HG02588 (cell line): ENCODE results near the gene GLIPR1.
A peak's percentile ranks its signal among the peaks of the same experiment; 100 is the strongest.
"Not testable (repeated sequence)": the region's sequence is repeated elsewhere in the genome, so short reads cannot be mapped to it uniquely, and the experiment has no call there.

Experiments
- ATAC-seq: cut with Tn5 transposase; IDR thresholded peaks from one replicate; pipeline ENCODE4 v1.9.1; 2021; ENCODE audit warnings: mild to moderate bottlenecking, moderate library complexity; ENCODE audit not compliant: unreplicated experiment

GLIPR1 gene

DNA sequence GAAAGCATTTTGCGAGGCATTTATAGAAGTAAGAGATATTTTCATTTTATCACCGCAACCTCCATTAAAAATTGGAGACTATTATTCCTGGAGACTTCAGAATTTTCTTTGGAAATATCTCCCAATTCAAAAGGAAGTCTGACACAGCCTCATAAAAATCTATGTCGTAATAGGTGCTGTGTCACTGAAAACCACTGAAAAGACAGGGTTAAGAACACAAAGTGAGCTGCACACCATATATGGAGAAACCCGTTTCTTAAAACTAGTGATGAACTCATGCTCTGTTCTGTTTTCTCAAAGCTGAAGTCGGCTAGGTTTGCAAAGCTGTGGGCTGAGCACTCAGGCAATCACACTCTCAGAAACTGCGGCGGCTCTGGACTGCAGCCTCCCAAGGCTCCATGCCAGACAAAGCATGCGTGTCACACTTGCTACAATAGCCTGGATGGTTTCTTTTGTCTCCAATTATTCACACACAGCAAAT is at the start of gene GLIPR1:
GLIPR1 (plus strand) TSS at position 287 of the 481 bp plus-strand sequence; CDS start at position 413, 126 bp downstream.
- ATAC-seq: peak; percentile 91

DNA sequence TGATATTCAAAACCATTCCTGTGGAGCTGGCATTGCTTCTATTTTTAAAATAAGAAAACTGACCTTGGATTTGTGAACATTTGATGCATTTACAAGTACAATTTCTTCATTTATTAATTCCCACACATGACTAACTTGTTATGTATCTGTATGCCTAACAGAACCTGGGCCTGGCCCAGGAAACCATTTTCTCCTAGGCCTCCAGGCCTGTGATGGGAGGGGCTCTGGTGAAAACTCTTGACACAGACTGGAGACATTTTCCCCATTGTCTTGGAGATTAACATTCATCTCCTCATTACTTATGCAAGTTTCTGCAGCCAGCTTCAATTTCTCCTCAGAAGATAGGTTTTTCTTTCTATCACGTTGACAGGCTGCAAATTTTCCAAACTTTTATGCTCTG is 47.6 kb upstream of the GLIPR1 start:
- ATAC-seq: no peak

DNA sequence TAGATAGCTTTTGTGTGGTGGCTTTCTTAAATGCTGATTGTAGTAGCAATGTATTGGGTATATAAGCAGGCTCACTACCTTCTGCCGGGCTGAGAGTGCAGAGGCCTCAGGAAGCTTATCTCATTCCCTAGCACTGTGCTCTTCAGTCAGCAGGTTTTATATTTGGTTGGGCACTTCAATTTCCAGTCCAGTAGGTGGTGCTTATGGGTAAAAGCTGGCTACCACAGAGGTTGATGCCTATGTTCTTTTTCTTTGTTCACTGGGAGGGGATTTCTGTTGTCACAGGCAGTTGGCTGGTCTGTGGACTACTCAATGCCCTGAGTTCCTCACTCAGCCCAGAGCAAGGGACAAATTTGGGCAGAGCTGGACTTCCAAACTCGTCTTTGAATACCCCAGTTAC is 43.0 kb upstream of the GLIPR1 start:
- ATAC-seq: no peak

DNA sequence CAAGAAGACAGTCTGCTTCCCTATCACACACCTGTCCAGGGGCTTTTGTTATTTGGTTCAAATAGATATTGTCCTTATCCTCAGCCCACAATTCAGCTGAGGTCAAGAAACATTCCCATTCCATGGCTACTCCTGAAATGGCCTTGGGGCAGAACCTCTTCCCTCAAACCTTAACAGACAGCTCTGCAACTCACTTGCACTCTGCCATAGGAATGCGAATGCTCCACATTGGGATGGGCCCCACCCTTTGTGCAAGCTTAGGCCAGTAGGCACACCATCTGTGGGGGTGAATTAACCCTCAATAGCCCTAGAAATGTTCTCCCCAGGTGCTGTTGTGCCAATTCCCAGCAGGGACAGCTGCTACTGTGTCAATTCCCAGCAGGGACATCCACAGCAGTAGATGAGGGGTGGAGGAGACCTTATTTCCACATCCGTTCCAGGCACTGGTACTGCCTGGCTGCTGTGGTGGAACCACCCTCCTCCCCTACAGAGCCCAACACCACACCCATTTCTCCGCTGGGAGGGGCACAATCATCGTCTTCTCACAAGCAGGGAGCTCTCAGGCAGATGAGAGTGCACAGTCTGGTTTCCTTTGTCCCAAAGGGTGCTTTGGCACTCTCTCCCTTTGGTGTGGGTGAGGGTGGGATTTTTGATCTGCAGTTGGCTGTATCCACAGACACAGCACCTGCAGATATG is 42.3 kb upstream of the GLIPR1 start:
- no peak for ATAC-seq

DNA sequence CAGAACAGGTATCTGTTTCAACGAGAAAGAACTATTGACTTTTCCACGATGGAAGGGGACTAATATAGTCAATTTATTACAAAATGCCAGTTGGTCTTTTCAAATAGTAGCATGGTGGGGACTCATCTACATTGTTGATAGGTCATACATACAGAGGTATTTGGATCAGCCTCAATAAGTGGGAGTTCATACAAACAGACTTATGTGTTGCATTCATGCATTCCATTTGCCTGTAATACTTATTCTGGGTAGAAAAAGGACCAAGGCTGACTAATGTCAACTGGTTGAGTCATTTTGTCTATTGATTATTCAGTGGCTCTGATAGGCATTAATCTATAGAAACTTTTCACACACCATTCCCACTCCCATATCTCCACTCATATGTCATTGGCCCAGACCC is 41.5 kb upstream of the GLIPR1 start:
- no peak for ATAC-seq

GRCh38 chr12:75439930-75440329 is 40.6 kb upstream of the GLIPR1 start:
- no peak for ATAC-seq

- not testable (repeated sequence) for ATAC-seq
Observed at GRCh38 chr12:75441687-75442449, 38.7 kb upstream of the GLIPR1 start.

GRCh38 chr12:75442454-75442853 is 38.1 kb upstream of the GLIPR1 start:
- ATAC-seq: not testable (repeated sequence)

DNA sequence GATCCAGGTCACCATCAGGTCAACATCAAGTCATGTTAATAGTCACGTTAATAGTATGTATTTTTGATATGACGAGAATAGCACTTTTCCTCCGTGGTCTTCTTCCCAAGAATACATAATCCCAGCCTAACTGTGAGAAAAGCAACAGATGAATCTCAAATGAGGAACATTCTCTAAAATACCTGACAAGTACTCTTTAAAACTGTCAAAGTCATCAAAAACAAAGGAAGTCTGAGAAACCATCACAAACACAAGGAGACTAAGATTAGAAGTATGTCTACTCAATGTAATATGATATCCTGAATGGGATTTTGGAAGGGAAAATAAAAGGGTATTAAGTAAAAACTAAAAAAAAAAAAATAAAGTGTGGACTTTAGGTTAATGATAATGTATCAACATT is 36.8 kb upstream of the GLIPR1 start:
- ATAC-seq: no peak

DNA sequence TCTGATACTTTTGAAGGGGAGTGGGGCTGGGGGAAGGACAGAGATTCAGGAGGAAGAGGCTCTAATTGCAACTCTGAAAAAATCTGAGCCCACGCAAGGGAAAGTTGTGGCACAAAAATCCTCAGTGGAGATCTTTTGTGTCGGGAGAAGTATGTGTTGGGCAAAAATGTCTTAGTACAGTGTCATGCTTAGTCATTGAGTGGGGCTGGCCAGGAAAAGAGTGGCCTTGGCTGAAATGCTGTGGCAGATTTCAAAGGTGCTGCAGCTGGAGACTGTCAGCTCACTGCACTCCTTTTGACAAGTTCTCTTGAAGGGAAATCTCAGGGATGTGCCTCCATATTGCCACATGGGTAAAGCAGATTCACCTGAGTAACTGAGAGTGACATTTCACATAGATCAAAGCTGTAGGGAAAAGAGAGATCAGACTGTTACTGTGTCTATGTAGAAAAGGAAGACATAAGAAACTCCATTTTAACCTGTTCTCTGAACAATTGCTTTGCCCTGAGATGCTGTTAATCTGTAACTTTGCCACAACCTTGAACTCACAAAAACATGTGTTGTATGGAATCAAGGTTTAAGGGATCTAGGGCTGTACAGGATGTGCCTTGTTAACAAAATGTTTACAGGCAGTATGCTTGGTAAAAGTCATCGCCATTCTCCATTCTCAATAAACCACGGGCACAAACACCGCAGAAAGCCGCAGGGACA is 36.0 kb upstream of the GLIPR1 start:
- no peak for ATAC-seq

GRCh38 chr12:75445137-75445507 is 35.4 kb upstream of the GLIPR1 start:
- ATAC-seq: not testable (repeated sequence)

DNA sequence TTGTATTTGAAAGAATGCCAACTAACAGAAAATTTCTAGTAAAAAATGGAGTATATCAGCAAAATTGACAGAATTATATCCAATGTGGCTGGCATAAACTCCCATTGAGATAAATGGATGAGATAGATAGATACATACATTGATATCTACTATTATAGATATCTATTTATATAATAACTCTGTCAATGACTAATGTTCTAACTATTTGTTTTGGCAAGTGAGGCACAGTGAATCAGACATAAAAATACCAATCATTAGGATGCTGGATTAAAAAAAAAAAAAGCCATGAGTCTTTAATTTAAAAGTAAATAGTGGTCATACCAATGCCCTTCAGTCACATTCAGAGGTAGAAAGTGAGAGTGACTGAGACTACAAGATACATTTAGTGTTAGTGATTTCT is 33.7 kb upstream of the GLIPR1 start:
- no peak for ATAC-seq

GRCh38 chr12:75447691-75448393 is 32.7 kb upstream of the GLIPR1 start:
- ATAC-seq: no peak

DNA sequence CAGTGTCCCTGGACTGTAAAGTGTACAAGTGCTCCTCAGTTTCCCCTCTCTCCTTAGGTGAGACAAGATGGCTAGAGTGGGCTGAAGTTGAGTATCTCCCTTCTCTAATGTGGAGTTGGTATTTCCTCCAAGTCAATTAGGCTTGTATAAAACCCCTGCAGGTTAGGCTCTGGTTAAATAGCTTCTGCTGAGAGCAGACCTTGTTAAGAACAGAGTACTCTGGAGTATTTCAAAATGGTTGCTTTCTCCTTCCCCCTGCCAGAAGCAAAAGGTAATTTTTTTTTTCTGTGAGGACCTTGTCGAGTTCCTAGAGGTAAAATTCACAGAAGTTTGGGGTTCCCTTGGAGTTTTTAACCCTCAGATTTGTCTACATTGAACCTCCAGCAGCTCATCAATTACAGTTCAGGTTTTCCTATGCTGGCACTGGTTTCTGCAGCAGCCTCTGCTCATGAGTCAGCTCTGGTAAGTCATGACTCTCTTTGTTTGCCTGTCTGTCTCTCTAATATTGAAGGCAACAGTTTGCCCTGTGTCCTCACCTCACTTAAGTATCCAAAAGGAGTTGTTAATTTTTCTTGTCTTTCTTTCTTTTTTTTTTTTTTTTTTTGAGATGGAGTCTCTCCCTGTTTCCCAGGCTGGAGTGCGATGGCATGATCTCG is 27.8 kb upstream of the GLIPR1 start:
- ATAC-seq: no peak

- no peak for ATAC-seq
Observed at GRCh38 chr12:75455839-75456238, 24.7 kb upstream of the GLIPR1 start.

DNA sequence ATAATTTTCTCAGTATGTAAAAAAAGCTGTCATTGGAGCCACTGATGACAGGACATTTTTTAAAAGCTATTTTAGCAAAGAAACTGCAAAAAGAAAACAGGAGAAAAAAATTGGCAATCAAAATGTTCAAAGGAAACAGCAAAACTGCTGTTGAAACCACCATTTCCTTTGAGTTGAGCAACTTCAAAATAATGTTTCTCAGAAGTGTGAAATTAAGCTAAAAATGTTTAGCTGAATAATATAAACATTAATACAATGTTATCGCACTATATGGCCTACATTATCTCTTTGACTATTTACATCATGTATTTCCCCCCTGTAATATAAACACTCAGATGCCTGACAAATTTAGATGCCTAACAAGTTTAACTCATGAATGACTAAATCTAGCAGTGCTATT is 23.4 kb upstream of the GLIPR1 start:
- no peak for ATAC-seq

- ATAC-seq: not testable (repeated sequence)
Observed at GRCh38 chr12:75457866-75458265, 22.7 kb upstream of the GLIPR1 start.

- no peak for ATAC-seq
Observed at GRCh38 chr12:75459755-75460154, 20.8 kb upstream of the GLIPR1 start.

GRCh38 chr12:75460204-75460603 is 20.4 kb upstream of the GLIPR1 start:
- no peak for ATAC-seq
